HG03565 (cell line): Measurements from ENCODE around the gene TMEM176B.
A peak's percentile ranks its signal among the peaks of the same experiment; 100 is the strongest.
"Not testable (repeated sequence)": the region's sequence is repeated elsewhere in the genome, so short reads cannot be mapped to it uniquely, and the experiment has no call there.

Experiments used
- ATAC-seq: cut with Tn5 transposase; IDR thresholded peaks from one replicate; pipeline ENCODE4 v1.9.1; 2021; ENCODE audit warnings: mild to moderate bottlenecking, moderate library complexity; ENCODE audit not compliant: unreplicated experiment

TMEM176B gene

DNA sequence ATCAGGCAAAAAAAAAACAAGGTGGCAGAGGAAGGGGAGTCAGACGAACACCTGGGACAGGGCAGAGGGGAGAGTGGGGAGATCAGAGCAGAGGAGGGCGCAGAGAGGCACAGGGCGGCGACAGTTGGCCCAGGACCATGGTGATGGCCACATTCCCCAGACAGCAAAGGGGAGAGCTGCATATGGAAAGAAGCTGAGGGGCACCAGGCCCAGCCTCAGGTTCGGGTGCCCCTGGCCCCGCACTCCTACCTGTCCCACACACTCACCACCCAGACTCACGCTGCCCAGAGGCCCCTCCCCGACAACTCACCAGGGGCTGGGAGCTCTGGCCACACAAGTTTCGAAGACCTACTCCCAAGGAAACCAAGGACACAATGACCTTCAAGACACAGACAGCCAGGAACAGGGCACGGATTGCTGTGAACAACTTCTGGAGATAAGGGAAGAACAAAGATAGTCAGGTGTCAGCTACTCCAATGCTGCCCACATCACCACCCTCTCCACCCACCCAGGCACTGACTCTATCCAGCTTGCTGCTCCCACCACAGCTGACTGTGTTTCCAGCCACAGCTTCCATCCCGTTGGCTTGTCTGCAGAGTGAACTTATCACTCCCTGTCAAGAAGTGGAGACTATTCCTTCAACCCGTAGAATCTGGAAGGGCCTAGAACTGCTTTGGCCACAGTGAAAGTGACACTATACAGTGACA is 8.3 kb downstream of the TMEM176B start:
- ATAC-seq: no peak

DNA sequence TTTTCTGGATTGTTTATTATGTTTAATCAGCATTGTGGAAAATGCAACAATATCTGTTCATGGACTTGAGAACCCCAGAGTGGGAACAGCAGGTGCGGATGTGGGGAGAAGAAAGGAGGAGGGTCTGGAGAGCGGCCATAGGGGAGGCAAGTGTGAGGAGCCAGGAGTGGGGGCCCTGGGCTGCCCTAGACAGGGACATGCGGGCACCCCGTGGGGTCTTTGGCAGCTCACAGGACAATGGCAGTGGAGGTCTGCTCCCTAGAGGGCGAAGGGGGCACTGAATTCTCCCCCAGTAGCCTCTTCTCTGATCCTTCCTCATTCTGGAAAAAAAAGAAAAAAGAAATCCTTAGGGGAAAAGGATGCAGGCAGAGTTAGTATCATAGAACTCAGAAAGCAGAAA is 8.9 kb downstream of the TMEM176B start:
- no peak for ATAC-seq

DNA sequence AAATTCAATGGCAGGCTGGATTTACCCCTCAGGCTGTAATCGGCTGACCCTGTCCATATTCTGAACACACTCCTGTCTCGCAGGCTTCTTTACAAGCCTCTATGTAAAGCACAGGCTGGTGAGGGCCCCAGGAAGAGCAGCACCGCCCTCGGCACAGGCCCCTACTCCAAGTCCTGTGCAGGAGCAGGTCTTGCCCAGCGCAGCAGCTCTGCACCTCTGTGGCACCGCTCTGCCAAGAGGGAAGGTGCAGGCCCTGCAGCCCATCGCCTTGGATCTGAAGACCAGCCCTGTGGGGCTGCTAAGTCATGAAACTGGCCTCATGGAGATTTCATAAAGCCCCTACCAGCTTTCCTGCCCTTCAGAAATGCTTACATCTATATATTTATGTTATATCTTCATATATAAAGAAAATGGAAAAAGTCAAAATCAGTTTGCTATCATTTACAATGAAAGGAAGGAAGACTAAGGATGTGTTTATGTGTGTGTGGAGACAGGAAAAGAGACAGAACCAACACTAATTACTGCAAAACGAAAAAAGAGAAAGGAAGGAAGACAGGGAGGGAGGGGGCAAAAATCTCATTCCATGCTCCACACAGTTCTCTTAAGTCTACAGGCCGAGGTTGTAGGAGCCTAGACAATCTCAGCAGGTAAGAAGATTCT is 9.6 kb downstream of the TMEM176B start:
- no peak for ATAC-seq

DNA sequence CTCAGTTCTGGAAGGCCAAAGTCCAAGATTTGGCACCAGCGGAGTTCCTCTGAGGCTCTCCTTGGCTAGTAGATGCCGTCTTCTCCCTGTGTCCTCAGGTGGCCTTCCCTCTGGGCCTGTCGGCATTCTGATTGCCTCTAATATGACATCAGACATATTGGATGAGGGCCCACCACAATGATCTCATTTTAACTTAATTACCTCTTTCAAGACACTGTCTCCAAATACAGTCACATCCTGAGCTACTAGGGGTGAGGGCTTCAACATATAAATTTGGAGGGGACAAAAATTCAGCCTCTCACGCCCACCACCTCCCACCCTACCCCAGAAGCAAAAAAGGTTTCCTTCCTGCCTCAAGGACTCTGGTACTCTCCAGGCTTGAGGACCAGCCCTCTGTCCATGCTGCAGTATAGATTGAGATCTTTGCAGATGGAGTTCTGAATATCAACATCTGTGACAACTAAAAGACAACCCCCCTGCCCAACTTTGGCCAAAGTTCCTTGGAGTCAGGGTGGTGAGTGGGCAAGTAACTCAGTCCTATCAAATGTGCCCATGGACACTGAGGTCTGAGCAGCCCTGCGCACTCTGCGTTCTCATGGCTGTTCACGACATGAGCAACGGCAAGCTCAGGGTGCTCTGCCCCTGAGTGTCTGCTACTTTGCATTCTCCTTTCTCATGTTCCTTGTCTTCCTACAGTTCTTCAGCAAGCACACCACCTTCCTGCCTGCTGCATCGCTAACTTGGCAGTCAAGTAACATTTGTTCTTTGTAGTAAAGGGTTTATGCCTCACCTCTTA is 11.5 kb downstream of the TMEM176B start:
- ATAC-seq: no peak

DNA sequence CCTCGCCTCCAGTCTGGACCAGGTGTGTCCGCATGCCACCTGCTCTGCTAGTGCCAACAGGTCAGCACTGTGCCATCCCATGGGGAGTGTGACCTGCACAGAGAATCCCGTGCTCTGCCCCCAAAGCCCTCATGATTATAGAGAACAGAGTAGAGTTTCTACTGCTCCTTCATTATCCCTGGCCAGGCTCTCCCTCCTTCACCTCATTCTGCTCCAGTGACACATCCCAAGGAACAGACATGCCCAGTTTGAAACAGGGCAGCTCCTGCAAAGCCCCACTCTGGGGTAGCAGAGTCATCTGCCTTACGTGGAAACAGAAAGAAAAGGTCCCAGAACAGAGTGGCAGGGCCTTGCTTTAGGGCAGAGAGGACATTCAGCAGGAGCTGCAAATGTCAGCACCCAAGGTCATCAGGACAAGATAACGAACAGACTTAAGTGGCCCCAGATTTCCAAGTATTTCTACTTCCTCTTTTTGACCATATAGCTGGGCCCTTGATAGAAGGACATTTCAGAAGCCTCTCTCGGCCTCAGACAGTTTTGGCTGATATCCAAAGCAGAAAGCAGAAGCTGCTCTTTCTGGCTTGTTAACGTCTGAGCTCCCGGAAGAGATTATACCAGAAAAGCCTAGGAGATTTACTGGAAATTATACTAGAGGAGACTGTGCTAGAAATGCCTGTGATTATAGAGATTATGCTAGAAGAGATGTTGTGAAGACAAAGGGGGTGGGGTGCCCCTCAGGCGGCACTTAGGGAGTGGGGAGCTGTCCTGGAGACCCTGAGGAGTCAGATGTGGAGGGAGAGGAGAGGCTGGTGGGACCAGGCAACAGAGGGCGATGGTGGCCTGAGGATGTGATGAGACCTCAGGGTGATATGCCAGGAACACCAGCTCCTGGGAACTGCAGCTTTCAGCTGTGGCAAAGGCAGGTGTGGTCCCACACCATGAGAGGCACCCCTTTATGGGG is 12.6 kb downstream of the TMEM176B start:
- peak; percentile 50 for ATAC-seq

DNA sequence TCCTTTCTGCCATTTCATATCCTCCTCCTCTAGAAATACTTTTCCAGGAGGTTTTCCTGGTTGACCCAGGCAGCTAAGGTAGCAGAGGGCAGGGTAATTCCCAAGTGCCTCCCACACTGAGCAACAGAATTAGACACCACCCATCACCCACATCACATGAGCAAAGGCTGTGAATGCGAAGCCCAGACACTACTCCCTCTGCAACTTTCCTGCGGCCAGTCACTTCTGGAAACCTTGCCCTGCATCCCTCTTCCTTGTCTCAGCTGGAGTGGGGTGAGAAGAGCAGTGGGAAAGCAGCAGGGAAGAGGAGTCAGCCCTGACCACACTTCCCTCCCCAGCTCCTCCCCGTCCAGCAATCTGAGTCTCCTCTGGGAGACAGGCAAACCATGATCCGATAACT is 15.2 kb downstream of the TMEM176B start:
- no peak for ATAC-seq

DNA sequence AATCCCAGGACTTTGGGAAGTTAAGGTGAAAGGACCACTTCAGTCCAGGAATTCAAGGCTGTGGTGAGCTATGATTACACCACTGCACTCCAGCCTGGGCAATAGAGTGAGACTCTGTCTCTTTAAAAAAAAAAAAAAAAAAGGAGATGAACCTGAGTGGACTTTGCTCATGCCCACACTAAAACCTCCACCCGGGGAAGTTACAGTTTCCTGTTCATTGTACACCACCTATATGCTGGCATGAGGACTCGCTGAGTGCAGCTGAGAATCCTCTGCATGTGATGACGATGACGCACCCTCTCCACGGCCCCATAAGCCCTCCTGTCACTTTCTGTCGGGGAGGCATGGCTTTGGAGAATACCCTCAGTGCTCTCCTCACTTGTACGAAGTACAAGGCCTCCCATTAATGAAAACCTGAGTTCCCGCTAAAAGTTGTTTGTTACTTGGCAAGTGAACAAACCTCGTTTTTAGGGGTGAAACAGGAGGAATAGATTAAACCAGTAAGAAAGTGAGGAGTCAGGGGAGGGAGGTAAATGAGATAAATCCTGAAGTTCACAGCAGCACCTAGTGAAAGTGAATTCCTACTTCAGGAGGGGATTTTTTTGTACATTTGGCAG is 15.9 kb downstream of the TMEM176B start:
- ATAC-seq: no peak

DNA sequence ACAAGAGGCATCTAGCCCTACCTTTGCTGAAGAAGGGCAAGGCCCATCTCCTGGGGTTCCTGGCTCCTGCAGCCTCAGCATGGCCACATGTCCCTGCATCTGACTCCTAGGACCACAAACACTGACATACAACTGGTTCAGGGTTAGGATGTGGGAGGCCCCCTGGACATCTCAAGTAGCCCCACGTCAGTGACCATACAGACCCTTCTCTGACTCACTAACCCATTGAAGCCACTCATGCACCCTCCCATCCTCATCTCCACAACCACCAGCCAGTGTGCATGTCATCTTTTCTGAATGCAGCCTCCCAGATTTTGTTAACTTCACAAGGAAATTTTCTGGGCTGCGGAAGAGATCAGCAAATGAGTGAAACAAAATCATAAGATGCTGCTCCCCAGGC is 18.2 kb downstream of the TMEM176B start:
- ATAC-seq: no peak

DNA sequence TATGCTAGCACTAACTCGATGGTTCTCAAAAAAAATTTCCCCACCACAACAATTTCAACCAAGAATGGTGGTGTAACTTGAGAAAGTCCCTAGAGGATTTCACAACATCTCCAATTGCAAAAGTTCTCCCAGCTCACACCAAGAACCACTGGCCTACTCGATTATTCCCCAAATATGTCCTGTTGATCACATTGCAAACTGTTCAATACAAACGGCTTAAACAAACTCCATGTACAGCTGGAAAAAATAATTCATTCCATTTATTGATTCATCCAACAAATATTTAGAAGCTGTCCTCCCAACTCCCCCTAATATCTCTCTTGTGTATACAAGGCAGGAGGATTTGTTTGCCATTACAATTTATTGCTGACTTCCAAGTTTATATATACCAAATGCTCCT is 19.1 kb downstream of the TMEM176B start:
- no peak for ATAC-seq

DNA sequence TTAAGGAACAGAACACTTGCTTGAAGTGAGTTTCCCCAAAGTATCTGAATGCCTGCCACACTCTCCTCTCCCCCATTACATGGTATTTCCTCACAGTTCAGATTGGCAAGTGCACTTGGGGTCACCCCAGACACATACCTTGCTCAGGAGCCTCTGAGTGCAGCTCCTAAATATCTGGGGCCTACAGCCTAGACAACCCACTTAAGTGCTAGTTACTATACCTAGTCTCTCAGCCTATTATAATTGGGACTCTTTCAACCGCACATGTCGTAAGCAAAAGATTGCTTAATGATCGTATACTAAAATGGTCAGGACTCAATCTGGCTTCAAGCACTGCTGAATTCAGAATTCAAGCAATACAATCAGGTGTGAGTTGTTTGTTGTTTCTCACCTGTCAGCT is 19.9 kb downstream of the TMEM176B start:
- no peak for ATAC-seq

DNA sequence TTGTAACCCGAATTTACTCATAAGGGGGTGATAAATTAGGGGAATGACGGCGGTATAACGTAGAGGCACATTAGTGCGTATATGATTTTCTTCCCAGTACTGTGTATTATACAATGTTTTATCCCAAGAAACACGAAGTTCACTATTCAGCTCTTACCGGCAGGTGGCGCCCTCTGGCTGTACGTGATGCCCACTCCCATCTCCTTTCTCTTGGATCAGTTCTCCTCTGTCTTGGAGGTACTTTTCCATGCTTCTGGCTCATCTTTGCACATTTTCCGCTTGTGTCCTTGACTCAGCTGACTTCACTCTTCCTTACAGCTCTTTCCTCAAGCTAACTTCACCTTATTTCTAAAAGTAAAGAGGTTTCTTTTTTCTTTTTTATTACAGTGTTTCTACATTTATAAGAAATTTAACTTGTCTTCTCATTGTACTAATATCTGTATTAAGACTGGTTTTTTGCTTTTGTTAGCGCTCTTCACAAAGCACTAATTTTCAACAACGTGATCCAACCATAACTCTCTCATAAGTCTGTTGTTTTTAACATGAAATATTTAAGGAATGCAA is 21.3 kb downstream of the TMEM176B start:
- ATAC-seq: no peak

DNA sequence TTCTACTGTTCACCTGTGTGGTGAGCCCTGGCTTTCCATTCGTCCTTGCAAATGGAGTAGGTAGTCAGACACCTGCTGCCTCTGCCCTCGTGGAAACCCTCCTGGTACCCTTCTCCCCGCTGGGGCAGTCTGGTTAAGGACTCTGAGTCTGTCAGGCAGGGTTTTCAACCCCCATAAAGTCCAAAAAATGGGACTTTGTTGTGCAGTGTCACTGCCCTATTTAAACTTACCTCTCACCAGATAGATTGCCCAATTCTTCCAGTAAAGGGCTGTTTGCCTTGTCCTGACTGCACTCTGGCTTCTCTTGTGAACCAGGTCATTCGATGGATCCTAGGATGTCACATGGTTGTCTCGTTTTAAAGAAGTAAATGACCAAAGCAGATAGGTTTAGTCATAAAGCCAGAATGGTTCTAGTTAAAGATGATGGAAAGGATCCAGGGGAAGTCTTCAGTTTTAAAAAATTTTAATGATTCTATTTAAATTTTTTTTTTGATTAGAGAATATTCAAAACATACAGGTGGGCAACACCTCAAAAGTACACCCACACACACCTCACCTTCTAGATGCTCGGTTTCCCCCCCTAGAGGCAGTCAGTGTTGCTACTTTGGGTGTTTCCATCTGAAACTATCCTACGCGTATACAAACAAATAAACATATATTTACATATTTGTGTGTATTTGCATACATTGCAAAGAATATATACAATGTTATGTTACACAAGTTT is 22.0 kb downstream of the TMEM176B start:
- no peak for ATAC-seq

DNA sequence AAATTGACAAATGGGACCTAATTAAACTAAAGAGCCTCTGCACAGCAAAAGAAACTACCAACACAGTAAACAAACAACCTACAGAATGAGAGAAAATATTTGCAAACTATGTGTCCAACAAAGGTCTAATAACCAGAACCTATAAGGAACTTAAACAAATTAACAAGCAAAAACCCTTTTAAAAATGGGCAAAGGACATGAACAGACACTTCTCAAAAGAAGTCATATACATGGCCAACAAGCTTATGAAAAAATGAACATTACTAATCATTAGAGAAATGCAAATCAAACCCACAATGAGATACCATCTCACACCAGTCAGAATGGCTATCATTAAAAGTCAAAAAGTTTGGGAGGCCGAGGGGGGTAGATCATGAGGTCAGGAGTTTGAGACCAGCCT is 26.0 kb downstream of the TMEM176B start:
- ATAC-seq: not testable (repeated sequence)

DNA sequence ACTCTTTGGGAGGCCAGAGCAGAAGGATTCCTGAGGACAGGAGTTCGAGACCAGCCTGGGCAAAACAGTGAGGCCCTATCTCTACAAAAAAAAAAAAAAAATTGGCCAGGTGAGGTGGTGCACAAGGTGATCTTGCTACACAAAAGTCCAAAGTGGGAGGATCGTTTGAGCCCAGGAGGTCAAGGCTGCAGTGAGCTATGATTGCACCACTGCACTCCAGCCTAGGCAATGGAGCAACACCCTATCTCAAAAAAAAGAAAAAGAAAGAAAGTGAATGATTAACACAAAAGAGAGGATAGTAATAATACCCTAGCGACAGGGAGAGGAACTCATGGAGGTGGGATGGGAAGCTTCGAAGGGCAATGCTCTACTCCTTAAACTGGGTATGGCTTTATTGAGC is 30.4 kb downstream of the TMEM176B start:
- ATAC-seq: no peak

DNA sequence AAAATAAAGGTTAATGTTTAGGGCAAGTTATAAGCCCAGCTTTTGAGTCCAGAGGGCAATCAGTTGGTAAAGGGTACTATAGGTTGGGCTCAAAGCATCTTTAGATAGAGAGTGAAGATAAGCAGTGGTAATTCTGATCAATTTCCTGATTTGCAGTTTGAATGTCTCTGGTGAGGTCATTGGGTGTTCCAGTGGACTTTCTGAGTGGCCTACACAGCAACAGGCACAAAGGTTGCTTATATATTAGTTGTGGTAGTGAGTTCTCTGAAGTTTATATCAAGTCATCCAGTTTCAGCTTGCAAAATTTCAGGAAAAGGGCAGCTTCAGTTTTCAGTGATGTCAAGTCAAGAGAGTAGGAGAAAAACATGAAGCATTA is 33.8 kb downstream of the TMEM176B start:
- no peak for ATAC-seq

DNA sequence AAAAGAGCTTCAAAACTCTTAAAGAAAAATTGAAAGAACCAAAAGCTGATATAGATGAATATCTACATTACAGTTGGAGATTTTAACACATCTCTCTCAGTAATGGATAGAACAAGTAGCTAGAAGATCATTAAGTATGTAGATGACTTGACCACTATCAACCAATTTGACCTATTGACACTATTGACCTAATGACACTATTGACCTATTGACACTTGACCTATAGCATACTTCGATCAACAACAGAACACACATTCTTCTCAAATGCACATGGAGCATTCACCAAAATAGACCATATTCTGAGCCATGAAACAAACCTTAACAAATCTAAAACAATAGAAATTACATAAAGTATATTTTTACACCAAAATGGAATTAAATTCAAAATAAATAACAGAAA is 40.7 kb downstream of the TMEM176B start:
- ATAC-seq: no peak

DNA sequence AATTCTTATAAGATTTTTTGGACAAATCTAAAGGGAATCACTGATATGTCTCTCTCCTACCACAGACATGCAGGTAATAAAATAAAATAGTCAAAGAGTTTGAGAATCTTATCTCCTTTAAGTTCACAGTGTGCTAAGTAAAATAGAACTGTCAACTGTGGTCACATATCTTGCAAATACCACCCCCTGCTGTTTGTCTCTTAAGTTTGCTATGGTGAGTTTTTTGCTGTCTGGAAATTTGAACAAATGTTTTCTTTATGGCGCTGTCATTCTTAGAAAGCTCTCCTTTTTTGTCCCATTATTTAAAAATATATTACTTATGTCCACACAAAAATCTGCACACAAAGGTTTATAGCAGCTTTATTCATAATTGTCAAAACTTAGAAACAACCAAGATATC is 43.3 kb downstream of the TMEM176B start:
- ATAC-seq: no peak

DNA sequence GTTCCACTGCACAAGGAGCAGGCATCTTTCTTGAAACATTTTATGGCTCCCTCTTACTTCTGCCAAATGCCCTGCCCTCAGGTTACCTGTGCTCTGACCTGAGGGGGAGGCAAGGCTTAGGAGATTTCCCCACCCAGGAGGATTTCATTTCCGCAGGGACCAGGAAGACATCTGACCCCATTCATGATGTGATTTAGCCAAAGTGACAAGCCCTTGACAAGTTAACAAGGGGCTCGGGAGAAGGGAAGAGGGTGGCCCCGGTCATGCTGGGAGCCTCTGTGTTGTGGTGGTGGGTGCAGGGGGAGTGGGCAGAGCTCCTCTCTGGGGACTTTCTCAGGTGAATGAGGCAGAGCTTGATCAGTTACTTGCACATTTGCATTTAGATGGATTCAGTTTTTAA is 44.0 kb downstream of the TMEM176B start:
- no peak for ATAC-seq

DNA sequence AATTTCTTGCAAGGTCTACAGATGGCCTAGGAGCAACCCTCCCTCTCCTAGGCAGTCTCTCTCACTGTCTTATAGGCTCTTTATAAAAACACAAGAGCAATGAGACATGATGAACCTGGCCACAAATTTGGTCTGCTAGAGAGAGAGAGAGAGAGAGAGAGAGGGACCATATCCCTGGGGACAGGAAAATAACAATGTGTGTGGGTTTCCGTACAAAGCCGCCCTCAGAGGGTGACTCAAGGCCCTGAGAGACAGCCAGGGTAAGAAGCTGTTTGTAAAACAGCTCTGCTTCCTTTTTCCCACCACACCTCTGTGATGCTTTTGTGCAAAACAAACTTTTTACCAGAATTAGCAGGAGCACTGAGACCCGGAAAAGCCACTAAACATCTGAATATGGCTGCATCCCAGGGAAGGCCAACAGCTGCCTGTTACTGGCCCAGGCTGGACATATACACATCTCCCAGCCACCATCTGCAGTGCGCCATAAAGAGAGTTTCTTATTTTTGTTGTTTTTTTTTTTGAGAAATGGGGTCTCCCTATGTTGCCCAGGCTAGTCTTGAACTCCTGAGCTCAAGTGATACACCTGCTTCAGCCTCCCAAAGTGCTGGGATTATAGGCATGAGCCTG is 44.6 kb downstream of the TMEM176B start:
- peak; percentile 36 for ATAC-seq
